ENCODE measurements around the gene IKZF2. TPM values are rescaled to one million over a fixed set of nuclear protein-coding genes. Genes with fewer than 3 reads are reported as not detected.

IKZF2 gene
- total RNA-seq, 1 donor = 15.1 TPM

- no peak for TF ChIP-seq CTCF (IDR thresholded peaks at IDR 0.05; ENCODE audit: insufficient read depth, low read depth, low read length)
- no peak overlapping the region for H3K4me3 ChIP-seq (ENCODE audit: low read depth, low read length)
- no peak for DNase-seq (ENCODE audit: low read depth)
Observed at GRCh38 chr2:213185147-213185822, 33.9 kb upstream of the IKZF2 start.

GRCh38 chr2:213181712-213182111 is 30.3 kb upstream of the IKZF2 start:
- H3K4me3 ChIP-seq (ENCODE audit: low read depth, low read length) = no peak overlapping the region
- DNase-seq (ENCODE audit: low read depth) = no peak
- TF ChIP-seq CTCF (IDR thresholded peaks at IDR 0.05; ENCODE audit: insufficient read depth, low read depth, low read length) = no peak

- no peak for DNase-seq (ENCODE audit: low read depth)
- H3K4me3 ChIP-seq (ENCODE audit: low read depth, low read length) = no peak overlapping the region
- no peak for TF ChIP-seq CTCF (IDR thresholded peaks at IDR 0.05; ENCODE audit: insufficient read depth, low read depth, low read length)
Observed at GRCh38 chr2:213177679-213178078, 26.3 kb upstream of the IKZF2 start.

GRCh38 chr2:213175673-213176247 is 24.3 kb upstream of the IKZF2 start:
- no peak for TF ChIP-seq CTCF (IDR thresholded peaks at IDR 0.05; ENCODE audit: insufficient read depth, low read depth, low read length)
- H3K4me3 ChIP-seq (ENCODE audit: low read depth, low read length) = no peak overlapping the region
- DNase-seq (ENCODE audit: low read depth) = peak; percentile 52

- no peak for TF ChIP-seq CTCF (IDR thresholded peaks at IDR 0.05; ENCODE audit: insufficient read depth, low read depth, low read length)
- DNase-seq (ENCODE audit: low read depth) = no peak
- no peak overlapping the region for H3K4me3 ChIP-seq (ENCODE audit: low read depth, low read length)
Observed at GRCh38 chr2:213172641-213173040, 21.2 kb upstream of the IKZF2 start.

- DNase-seq (ENCODE audit: low read depth) = no peak
- TF ChIP-seq CTCF (IDR thresholded peaks at IDR 0.05; ENCODE audit: insufficient read depth, low read depth, low read length) = no peak
- H3K4me3 ChIP-seq (ENCODE audit: low read depth, low read length) = no peak overlapping the region
Observed at GRCh38 chr2:213171147-213171546, 19.7 kb upstream of the IKZF2 start.
